GM21717 (cell line): ENCODE data around the gene ABHD5.

Experiments
- ATAC-seq: cut with Tn5 transposase; IDR thresholded peaks from one replicate; pipeline ENCODE4 v1.9.1; 2021; ENCODE audit warnings: mild to moderate bottlenecking, moderate library complexity; ENCODE audit not compliant: unreplicated experiment

Gene ABHD5

GRCh38 chr3:43753741-43754715 is 63.3 kb downstream of the ABHD5 start:
- no peak for ATAC-seq

- no peak for ATAC-seq
These were observed 64.9 kb downstream of the ABHD5 start for GRCh38 chr3:43755516-43756200.

GRCh38 chr3:43757666-43758321 is 67.1 kb downstream of the ABHD5 start:
- no peak for ATAC-seq

- no peak for ATAC-seq
These were observed 68.0 kb downstream of the ABHD5 start for GRCh38 chr3:43758592-43759225.

GRCh38 chr3:43759297-43759782 is 68.6 kb downstream of the ABHD5 start:
- ATAC-seq, result no peak

- ATAC-seq, result no peak
These were observed 69.2 kb downstream of the ABHD5 start for GRCh38 chr3:43759938-43760337.

- ATAC-seq, result no peak
These were observed 70.2 kb downstream of the ABHD5 start for GRCh38 chr3:43760938-43761337.

GRCh38 chr3:43762451-43762850 is 71.7 kb downstream of the ABHD5 start:
- ATAC-seq, result no peak

GRCh38 chr3:43764056-43764455 is 73.3 kb downstream of the ABHD5 start:
- no peak for ATAC-seq

- ATAC-seq, result no peak
These were observed 73.7 kb downstream of the ABHD5 start for GRCh38 chr3:43764471-43764870.

GRCh38 chr3:43765521-43765971 is 74.8 kb downstream of the ABHD5 start:
- no peak for ATAC-seq

GRCh38 chr3:43766672-43767465 is 76.1 kb downstream of the ABHD5 start:
- ATAC-seq, result no peak

GRCh38 chr3:43768381-43768973 is 77.7 kb downstream of the ABHD5 start:
- ATAC-seq, result no peak

GRCh38 chr3:43769097-43769884 is 78.6 kb downstream of the ABHD5 start:
- no peak for ATAC-seq

GRCh38 chr3:43769885-43770425 is 79.2 kb downstream of the ABHD5 start:
- no peak for ATAC-seq

GRCh38 chr3:43770426-43771103 is 79.8 kb downstream of the ABHD5 start:
- ATAC-seq, result no peak

- ATAC-seq, result no peak
These were observed 80.9 kb downstream of the ABHD5 start for GRCh38 chr3:43771610-43772009.
